HuH-7 (cell line): Measurements from ENCODE around the gene DPAGT1.

ENCODE experiments used
- DNase-seq: peaks from one replicate; pipeline ENCODE4 v3.0.0; 2011; ENCODE audit warnings: low spot score

DPAGT1 gene

GRCh38 chr11:119057000-119057769, 44.5 kb downstream of the DPAGT1 start, which contains the start of gene HYOU1:
Gene HYOU1, minus strand, starts transcription at chr11:119057205. Its CDS starts 1,045 bp downstream, at chr11:119056160.
- DNase-seq: peak; percentile 97

DNA sequence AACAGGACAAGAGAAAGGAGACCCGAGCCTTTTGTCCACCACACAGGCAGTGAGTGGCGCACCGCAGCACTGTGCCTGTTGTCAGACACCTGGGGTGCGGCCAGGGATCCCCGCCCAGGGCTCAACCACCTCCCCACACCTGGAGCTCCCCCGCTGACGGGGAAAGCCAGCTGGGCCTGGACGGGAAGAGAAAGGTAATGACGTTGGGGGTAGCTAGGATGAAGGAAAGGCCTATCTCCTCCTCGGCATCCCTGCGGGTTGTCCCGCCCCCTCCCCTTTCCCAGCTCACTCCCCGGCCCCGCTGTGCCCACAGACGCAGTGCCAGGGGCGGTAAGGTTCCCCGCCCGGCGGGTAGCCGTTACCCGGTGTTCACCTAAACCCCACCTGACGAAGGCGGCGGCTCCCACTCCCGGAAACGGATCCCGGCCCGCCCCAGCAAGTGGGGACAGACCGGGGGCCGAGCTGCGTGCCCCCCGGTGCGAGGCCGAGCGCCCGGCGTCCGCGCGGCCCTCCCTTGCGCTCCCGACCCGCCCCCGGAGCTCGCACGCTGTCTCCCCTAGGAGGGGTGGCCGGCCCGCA, 45.1 kb downstream of the DPAGT1 start:
- DNase-seq: peak; percentile 23

- peak; percentile 28 for DNase-seq
Measured at GRCh38 chr11:119055901-119056300, 45.8 kb downstream of the DPAGT1 start.

DNA sequence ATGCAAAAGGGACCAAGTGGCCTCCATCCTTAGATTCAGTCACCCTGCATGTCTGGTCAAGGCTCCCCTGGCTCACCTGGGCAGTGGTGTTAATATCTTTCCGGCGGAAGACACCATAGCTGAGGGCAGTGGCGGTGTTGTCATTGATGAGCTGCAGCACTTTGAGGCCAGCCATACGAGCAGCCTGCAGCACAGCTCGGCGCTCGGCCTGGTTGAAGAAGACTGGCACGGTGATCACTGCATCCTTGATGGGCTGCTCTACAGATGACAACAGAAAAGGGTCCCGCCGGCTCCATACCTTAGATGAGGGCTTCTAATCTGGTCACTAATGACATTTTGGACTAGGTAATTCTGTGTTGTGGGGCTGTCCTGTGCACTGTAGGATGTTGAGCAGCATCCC, 47.2 kb downstream of the DPAGT1 start:
- DNase-seq: no peak

DNA sequence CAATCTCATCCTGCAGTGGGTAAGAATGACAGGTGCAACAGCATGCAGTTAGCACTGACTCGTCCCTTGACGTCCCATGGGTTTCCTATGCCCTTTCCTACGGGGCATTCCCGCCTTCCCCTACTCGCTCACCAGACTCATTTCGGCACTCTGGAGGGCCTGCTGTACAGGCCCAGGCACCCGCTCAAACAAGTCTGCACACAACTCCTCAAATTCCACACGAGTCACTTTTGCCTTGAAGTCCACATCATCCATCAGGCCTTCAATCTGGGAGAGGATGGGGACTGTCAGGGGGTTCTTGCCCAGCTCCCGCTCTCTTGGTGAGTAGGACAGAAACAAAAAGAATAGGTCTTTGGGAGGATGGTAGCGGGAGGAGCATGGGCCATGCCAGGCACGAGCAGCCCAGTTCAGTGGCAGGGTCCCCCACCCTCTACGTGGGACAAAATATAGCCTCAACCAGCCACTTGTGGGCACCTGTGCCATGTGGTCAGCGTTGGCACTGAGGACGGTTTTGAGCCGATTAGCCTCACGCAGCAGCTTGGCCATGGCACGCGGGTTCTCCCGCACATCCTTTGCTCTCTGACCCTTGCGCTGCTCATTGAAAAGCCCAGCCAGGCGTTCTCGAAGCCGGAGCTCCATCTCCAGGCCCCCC, 49.4 kb downstream of the DPAGT1 start:
- no peak for DNase-seq

- DNase-seq: no peak
Measured at GRCh38 chr11:119051440-119052162, 50.1 kb downstream of the DPAGT1 start.

GRCh38 chr11:119049081-119049480, 52.6 kb downstream of the DPAGT1 start:
- DNase-seq: no peak

DNA sequence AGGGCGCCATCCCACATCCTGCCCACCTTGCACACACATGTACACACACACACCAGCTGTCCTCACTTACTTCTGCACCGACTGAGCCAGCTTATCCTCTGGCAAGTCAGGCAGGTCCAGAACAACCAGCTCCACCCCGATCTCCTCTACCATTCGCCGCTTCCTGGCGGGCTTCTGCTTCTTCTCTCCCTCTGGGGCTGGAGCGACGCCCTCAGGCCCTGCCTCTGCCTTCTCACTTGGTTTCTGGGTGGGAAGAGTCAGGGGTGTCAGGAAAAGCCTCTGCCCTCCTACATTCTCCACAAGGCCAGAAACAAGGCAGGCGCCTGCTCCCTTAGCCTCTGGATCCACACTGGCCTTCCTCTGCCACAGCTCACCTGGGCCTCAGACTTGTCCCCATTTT, 53.0 kb downstream of the DPAGT1 start:
- no peak for DNase-seq

DNA sequence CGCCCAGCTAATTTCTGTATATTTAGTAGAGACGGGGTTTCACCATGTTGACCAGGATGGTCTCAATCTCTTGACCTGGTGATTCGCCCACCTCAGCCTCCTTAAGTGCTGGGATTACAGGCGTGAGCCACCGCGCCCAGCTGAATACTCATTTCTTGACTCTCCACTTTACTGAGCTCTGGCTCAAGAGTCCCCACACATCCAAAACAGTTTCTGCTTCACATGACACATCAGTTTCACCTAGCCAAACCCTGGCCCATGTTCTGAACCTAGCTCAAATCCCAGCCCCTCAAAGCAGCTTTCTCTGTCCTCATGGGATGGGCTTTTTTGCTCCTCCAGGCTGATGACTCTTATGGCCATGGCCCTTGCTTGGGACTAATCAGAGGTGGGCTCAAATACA, 54.4 kb downstream of the DPAGT1 start:
- DNase-seq: no peak
